Endodermal cell (in vitro differentiated cells): ENCODE data around the gene DHX38. TPM values are rescaled to one million over a fixed set of nuclear protein-coding genes. Genes with fewer than 3 reads are reported as not detected.

Experiments used
- DNase-seq: peaks from one replicate; pipeline ENCODE4 v3.0.0-alpha.2; 2017
- H3K27ac ChIP-seq: 2 replicates; pipeline ENCODE4 v1.5.1; 2013; ENCODE audit warnings: mild to moderate bottlenecking, low read depth, low read length, moderate library complexity
- H3K27me3 ChIP-seq: 2 replicates; pipeline ENCODE4 v1.6.1; 2013; ENCODE audit warnings: mild to moderate bottlenecking, low read length, moderate library complexity; ENCODE audit not compliant: insufficient read depth, control insufficient read depth, poor library complexity, severe bottlenecking
- H3K36me3 ChIP-seq: 2 replicates; pipeline ENCODE4 v1.7.0; 2013; ENCODE audit warnings: mild to moderate bottlenecking, low read length, moderate library complexity; ENCODE audit not compliant: control insufficient read depth, insufficient read depth
- H3K4me1 ChIP-seq: one replicate; pipeline ENCODE4 v1.7.0; 2013; ENCODE audit warnings: low read length; ENCODE audit not compliant: control insufficient read depth, insufficient read depth
- H3K4me3 ChIP-seq: 2 replicates; pipeline ENCODE4 v1.5.1; 2013; ENCODE audit warnings: mild to moderate bottlenecking, low read length, moderate library complexity
- H3K9ac ChIP-seq: 2 replicates; pipeline ENCODE4 v1.6.1; 2013; ENCODE audit warnings: mild to moderate bottlenecking, low read length, moderate library complexity; ENCODE audit not compliant: poor library complexity, severe bottlenecking; ENCODE audit errors: extremely low read depth
- H3K9me3 ChIP-seq: 2 replicates; pipeline ENCODE4 v1.6.1; 2013; ENCODE audit warnings: mild to moderate bottlenecking, low read length, moderate library complexity; ENCODE audit not compliant: control insufficient read depth
- H3K27ac Mint-ChIP-seq: 2 replicates; pipeline ENCODE4 v1.8.0; 2020; ENCODE audit warnings: mixed read lengths
- H3K27me3 Mint-ChIP-seq: 2 replicates; pipeline ENCODE4 v1.8.0; 2021; ENCODE audit warnings: mild to moderate bottlenecking, mixed read lengths; ENCODE audit not compliant: insufficient read depth
- H3K36me3 Mint-ChIP-seq: 2 replicates; pipeline ENCODE4 v1.8.0; 2020; ENCODE audit warnings: low read depth, mixed read lengths
- H3K4me1 Mint-ChIP-seq: 2 replicates; pipeline ENCODE4 v1.8.0; 2020; ENCODE audit warnings: mixed read lengths
- H3K4me3 Mint-ChIP-seq: 2 replicates; pipeline ENCODE4 v1.8.0; 2020; ENCODE audit warnings: mild to moderate bottlenecking, moderate library complexity, mixed read lengths
- H3K9me3 Mint-ChIP-seq: 2 replicates; pipeline ENCODE4 v1.8.0; 2020; ENCODE audit warnings: mild to moderate bottlenecking, mixed read lengths
- WGBS, 2 experiments: methylation state at CpG; one replicate each; pipeline versions ENCODE4 v1.1.5 to v1.1.7; 2013; ENCODE audit warnings: missing lambda C conversion rate in 2 of 2, mixed read lengths in 1 of 2; ENCODE audit not compliant: insufficient coverage in 1 of 2, insufficient read length in 1 of 2; 5-methylcytosine and 5-hydroxymethylcytosine counted together
- total RNA-seq, 2 donors: library from RNA; stranded (reverse); fragmentation: NEBNext Ultra II Directional in 1 of 2; extraction: Animal tissue kit (Norgen Biotek cat#: 25700) in 1 of 2; gene quantifications; 2 replicates in 1 of 2; 3 replicates in 1 of 2; pipeline ENCODE4 v1.2.1, GENCODE V29; 2021
- TF ChIP-seq, protein P1 (sequence below): fragments of 200-600 bp; sonication (generic); conservative IDR thresholded peaks from 2 replicates; pipeline ENCODE4 v1.5.0; 2021; ENCODE audit warnings: antibody characterized with exemption, mild to moderate bottlenecking

The DHX38 gene
- total RNA-seq, 2 donors from 2014 or later, result 66.9 to 80.1 TPM

DNA sequence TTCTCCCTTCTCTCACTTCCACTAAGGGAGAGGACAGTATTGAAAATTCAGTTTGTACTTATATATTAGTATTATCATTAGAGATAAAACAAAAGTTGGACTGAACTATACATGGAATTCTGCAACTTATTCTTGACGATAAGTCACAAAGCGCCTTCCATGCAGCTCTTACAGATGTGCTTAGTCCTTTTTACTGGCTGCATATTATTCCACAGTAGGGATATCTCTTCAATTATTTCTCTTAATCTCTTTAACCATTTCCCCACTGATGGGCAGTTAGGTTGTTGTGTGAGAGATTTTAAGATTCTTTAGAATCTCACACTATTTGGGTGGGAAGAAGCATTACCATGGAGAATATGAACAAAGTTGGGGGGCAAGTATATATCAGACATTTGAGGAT, 46.3 kb downstream of the DHX38 start:
- WGBS, 2 experiments, result 91 to 100% methylated on average over 2 of the region's 2 CpGs
- no peaks in the 10 kb centered on the region for H3K9me3 ChIP-seq
- peaks cover 5% of the 10 kb centered on the region for H3K4me1 Mint-ChIP-seq
- H3K4me1 ChIP-seq, result no peaks in the 10 kb centered on the region
- H3K4me3 ChIP-seq, result no peak overlapping the region
- peaks cover 2% of the 10 kb centered on the region for H3K27me3 Mint-ChIP-seq
- no peaks in the 10 kb centered on the region for H3K36me3 Mint-ChIP-seq
- no peaks in the 10 kb centered on the region for H3K9me3 Mint-ChIP-seq
- no peaks in the 10 kb centered on the region for H3K27me3 ChIP-seq
- H3K9ac ChIP-seq, result no peak overlapping the region
- H3K27ac Mint-ChIP-seq, result no peak overlapping the region
- DNase-seq, result no peak
- H3K4me3 Mint-ChIP-seq, result no peak overlapping the region
- TF ChIP-seq, protein P1, sequence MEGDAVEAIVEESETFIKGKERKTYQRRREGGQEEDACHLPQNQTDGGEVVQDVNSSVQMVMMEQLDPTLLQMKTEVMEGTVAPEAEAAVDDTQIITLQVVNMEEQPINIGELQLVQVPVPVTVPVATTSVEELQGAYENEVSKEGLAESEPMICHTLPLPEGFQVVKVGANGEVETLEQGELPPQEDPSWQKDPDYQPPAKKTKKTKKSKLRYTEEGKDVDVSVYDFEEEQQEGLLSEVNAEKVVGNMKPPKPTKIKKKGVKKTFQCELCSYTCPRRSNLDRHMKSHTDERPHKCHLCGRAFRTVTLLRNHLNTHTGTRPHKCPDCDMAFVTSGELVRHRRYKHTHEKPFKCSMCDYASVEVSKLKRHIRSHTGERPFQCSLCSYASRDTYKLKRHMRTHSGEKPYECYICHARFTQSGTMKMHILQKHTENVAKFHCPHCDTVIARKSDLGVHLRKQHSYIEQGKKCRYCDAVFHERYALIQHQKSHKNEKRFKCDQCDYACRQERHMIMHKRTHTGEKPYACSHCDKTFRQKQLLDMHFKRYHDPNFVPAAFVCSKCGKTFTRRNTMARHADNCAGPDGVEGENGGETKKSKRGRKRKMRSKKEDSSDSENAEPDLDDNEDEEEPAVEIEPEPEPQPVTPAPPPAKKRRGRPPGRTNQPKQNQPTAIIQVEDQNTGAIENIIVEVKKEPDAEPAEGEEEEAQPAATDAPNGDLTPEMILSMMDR, result no peak
- no peaks in the 10 kb centered on the region for H3K36me3 ChIP-seq
- H3K27ac ChIP-seq, result no peak overlapping the region

DNA sequence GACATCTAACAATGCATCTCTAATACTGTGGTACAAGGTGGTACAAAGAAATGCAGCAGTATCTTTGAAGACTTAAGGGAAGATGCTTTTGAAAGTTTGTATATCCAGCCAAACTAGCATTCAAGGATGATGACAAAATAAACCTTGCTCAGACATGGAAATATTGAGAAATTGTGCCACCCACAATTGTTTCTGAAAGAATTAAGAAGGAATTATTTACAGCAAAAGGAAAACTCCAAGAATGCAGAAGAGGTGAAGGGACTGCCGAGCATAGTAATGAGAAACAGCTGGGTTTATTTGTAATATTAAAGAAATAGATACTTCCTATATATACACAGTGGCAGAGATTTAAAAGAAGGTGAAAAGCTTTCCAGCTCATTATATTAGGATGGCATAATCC, 48.8 kb downstream of the DHX38 start:
- Histone ChIP-seq H3K9ac (no peak overlapping the region), H3K4me1 (no peaks in the 10 kb centered on the region), H3K27ac (no peak overlapping the region), H3K4me3 (no peak overlapping the region), H3K36me3 (no peaks in the 10 kb centered on the region), H3K27me3 (no peaks in the 10 kb centered on the region), H3K9me3 (no peaks in the 10 kb centered on the region)
- WGBS, 2 experiments, result no CpG with 5 or more reads among the region's 1 CpG
- DNase-seq, result no peak
- H3K36me3 Mint-ChIP-seq, result no peaks in the 10 kb centered on the region
- peaks cover 2% of the 10 kb centered on the region for H3K27me3 Mint-ChIP-seq
- peaks cover 5% of the 10 kb centered on the region for H3K4me1 Mint-ChIP-seq
- H3K9me3 Mint-ChIP-seq, result peaks cover 4% of the 10 kb centered on the region
- TF ChIP-seq, protein P1, result no peak
- no peak overlapping the region for H3K27ac Mint-ChIP-seq
- no peak overlapping the region for H3K4me3 Mint-ChIP-seq

DNA sequence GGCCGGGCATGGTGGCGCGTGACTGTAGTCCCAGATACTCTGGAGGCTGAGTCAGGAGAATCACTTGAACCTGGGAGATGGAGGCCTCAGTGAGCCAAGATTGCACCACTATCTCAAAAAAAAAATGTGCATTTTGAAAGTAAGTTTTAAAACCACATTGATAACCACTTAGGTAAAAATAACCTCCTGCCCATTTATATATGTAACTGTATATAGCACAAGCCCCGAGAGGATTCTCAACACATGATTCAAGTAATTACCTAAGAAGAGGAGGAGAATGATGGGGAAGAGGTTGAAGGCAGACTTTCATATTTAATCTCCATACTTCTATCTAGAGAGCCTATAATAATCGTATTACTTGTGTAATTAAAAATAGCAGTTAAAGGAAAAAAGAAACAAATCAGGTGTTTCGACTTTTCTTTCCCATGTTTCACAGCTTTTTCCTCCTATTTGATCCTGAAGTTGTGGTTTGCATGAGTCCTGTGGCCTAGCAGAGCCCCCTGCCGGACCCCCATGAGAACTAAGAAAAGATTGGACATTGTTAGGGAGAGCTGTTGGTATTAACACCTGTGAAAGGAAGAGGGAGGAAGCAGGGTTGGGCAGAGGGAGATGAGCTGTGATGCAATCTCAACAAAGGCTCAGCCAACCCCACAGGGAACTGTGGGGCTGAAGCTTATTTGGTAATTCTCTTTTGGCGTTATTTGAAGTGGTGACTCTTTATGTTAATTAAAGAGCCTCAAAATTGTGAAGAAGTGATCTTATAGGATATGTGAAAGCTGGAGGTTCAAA, 56.2 kb downstream of the DHX38 start:
- H3K4me1 Mint-ChIP-seq, result peaks cover 7% of the 10 kb centered on the region
- Histone ChIP-seq H3K27ac (no peak overlapping the region), H3K27me3 (no peaks in the 10 kb centered on the region), H3K4me1 (no peaks in the 10 kb centered on the region), H3K36me3 (no peaks in the 10 kb centered on the region), H3K9me3 (no peaks in the 10 kb centered on the region), H3K9ac (no peak overlapping the region), H3K4me3 (no peak overlapping the region)
- DNase-seq, result peak; percentile 86
- no peaks in the 10 kb centered on the region for H3K36me3 Mint-ChIP-seq
- H3K27me3 Mint-ChIP-seq, result no peaks in the 10 kb centered on the region
- 81 to 97% methylated on average over 4 to 7 of the region's 8 CpGs for WGBS, 2 experiments
- TF ChIP-seq, protein P1, result peak; percentile 81
- no peak overlapping the region for H3K27ac Mint-ChIP-seq
- no peak overlapping the region for H3K4me3 Mint-ChIP-seq
- H3K9me3 Mint-ChIP-seq, result peaks cover 7% of the 10 kb centered on the region
